ENCODE results near the gene CHD9NB. TPM values are rescaled to one million over a fixed set of nuclear protein-coding genes. Genes with fewer than 3 reads are reported as not detected.

CHD9NB gene
- total and polyA plus RNA-seq, 9 of the 15 experiments (the other 6 are each of a cell fraction or from before 2014, with no cell fraction given) = 0.06 to 0.10 (median 0.07) TPM; not detected in 6

- TF ChIP-seq ZNF449 (CRISPR knock-in tag; IDR thresholded peaks at IDR 0.05) (no peak), MIER1 (IDR thresholded peaks at IDR 0.05; ENCODE audit: low read depth) (no peak), KLF1 (tag; IDR thresholded peaks at IDR 0.05) (0 out of 2 replicates have a peak, but pooled peaks have one; percentile 17), RBM17 (IDR thresholded peaks at IDR 0.05; ENCODE audit: borderline replicate concordance, low read depth, low read length) (no peak), C11orf30 (IDR thresholded peaks at IDR 0.05; ENCODE audit: low read depth) (peak; percentile 95), DNMT1 (IDR thresholded peaks at IDR 0.05) (no peak), ZZZ3 (IDR thresholded peaks at IDR 0.05) (no peak), EGR1 (conservative IDR thresholded peaks at IDR 0.05) (peak; percentile 92), CEBPG (CRISPR knock-in tag; IDR thresholded peaks at IDR 0.05) (no peak), CEBPG (tag; conservative IDR thresholded peaks at IDR 0.05 in 1 of 2, IDR thresholded peaks at IDR 0.05 in 1 of 2) (no peak), RFX1 (IDR thresholded peaks at IDR 0.05) (no peak), STAT6 (CRISPR knock-in tag; IDR thresholded peaks at IDR 0.05) (no peak), ZNF707 (CRISPR knock-in tag; conservative IDR thresholded peaks at IDR 0.05) (no peak), SMARCE1 (IDR thresholded peaks at IDR 0.05) (peak; percentile 72), ZHX1 (conservative IDR thresholded peaks at IDR 0.05; ENCODE audit: low read length) (no peak), ID3 (CRISPR knock-in tag; IDR thresholded peaks at IDR 0.05) (no peak), ID3 (tag; IDR thresholded peaks at IDR 0.05) (0 out of 2 replicates have a peak, but pooled peaks have one; percentile 17), PHF20 (IDR thresholded peaks at IDR 0.05; ENCODE audit: partially characterized antibody) (peak; percentile 68), ATF1 (CRISPR knock-in tag; IDR thresholded peaks at IDR 0.05) (no peak), ATF1 (tag; IDR thresholded peaks at IDR 0.05) (peak; percentile 62), ZNF232 (CRISPR knock-in tag; IDR thresholded peaks at IDR 0.05) (no peak), NFE2L1 (tag; IDR thresholded peaks at IDR 0.05; ENCODE audit: borderline replicate concordance, low read depth) (no peak)
Measured at GRCh38 chr16:53099318-53100130, 46.8 kb upstream of the CHD9NB start (continued).

Measured in K562 (cell line).